GM10248 (cell line): ENCODE data around the gene CFAP46.

Source experiments
- CTCF ChIA-PET: fragments of 300-600 bp; sonication (Branson Sonifier 250); formaldehyde crosslinking; extraction: SDS; loops from one replicate; lab custom pipeline; 2021; ENCODE audit warnings: antibody characterized with exemption; lab: Yijun Ruan, JAX
- POLR2A ChIA-PET: fragments of 350-650 bp; sonication (Branson Sonifier 250); formaldehyde crosslinking; extraction: SDS; loops from one replicate; lab custom pipeline; 2020; ENCODE audit warnings: antibody characterized with exemption; lab: Yijun Ruan, JAX
- DNase-seq: peaks from one replicate; pipeline ENCODE4 v3.0.0; 2012; ENCODE audit errors: extremely low spot score
- CTCF ChIP-seq: IDR thresholded peaks from 2 replicates; pipeline ENCODE4 v1.5.1; 2012; ENCODE audit warnings: mild to moderate bottlenecking, low read depth; ENCODE audit errors: extremely low read depth, missing control alignments, control extremely low read depth

Gene CFAP46

GRCh38 chr10:132808383-132809231 lies 133.8 kb downstream of the CFAP46 start:
- TF ChIP-seq CTCF, result no peak
- no peak for DNase-seq
- ChIA-PET POLR2A (no interaction called here), CTCF (interaction anchor here (1.0 kb wide), 1 partner anchor 17 kb away, joined by 3 read pairs; no protein-coding TSS in a partner anchor)

GRCh38 chr10:132807621-132808049 lies 134.7 kb downstream of the CFAP46 start:
- CTCF ChIA-PET, result no interaction called here

GRCh38 chr10:132806561-132807003 lies 135.8 kb downstream of the CFAP46 start:
- ChIA-PET CTCF (no interaction called here), POLR2A (no interaction called here)
- no peak for TF ChIP-seq CTCF
- DNase-seq, result no peak

More at GRCh38 chr10:132807621-132808049, 134.7 kb downstream of the CFAP46 start:
- DNase-seq, result no peak
- no peak for TF ChIP-seq CTCF
- POLR2A ChIA-PET, result no interaction called here

GRCh38 chr10:132806110-132806509 lies 136.3 kb downstream of the CFAP46 start:
- ChIA-PET POLR2A (no interaction called here), CTCF (no interaction called here)
- DNase-seq, result no peak
- TF ChIP-seq CTCF, result no peak

- ChIA-PET CTCF (no interaction called here), POLR2A (no interaction called here)
- TF ChIP-seq CTCF, result no peak
- no peak for DNase-seq
Measured at GRCh38 chr10:132805599-132805998, 136.8 kb downstream of the CFAP46 start.

- DNase-seq, result no peak
- TF ChIP-seq CTCF, result no peak
- ChIA-PET CTCF (no interaction called here), POLR2A (no interaction called here)
Measured at GRCh38 chr10:132804785-132805426, 137.5 kb downstream of the CFAP46 start.
